ENCODE measurements around the gene FAM72A.

GRCh38 chr1:206142770-206143169 is 59.9 kb downstream of the FAM72A start:
- TF ChIP-seq CTCF (IDR thresholded peaks at IDR 0.05; ENCODE audit: low read depth, low read length, poor library complexity, severe bottlenecking) = no peak
- TF ChIP-seq EZH2phosphoT487 (IDR thresholded peaks at IDR 0.05; ENCODE audit: borderline replicate concordance, low read length) = no peak

Data from DOHH2 (cell line).